Cardiac septum (tissue), 1 donor: Measurements from ENCODE around the gene QDPR. TPM values are rescaled to one million over a fixed set of nuclear protein-coding genes. Genes with fewer than 3 reads are reported as not detected.

Experiments used
- DNase-seq: peaks from one replicate; pipeline ENCODE4 v3.0.0-alpha.2; 2020; ENCODE audit warnings: low spot score
- intact Hi-C: fragments of 100-400 bp; cut with DNase I; formaldehyde crosslinking; loops from one replicate; pipeline ENCODE4 v1.14.0; 2022
- total RNA-seq: library from RNA; stranded (reverse); fragmentation: NEBNext Ultra II Directional; extraction: Animal tissue kit (Norgen Biotek cat#: 25700); gene quantifications from one replicate; pipeline ENCODE4 v1.2.1, GENCODE V29; 2021
- donor health status: DM: no; HTN: no; CAD: no.

QDPR gene
- total RNA-seq, 1 donor from 2014 or later, result 38.2 TPM

- no peak for DNase-seq
- intact Hi-C loops, result no loop called here
Measured at GRCh38 chr4:17494258-17495190, 17.4 kb downstream of the QDPR start.

- intact Hi-C loops, result no loop called here
- no peak for DNase-seq
Measured at GRCh38 chr4:17493619-17494018, 18.3 kb downstream of the QDPR start.

GRCh38 chr4:17492876-17493275 is 19.0 kb downstream of the QDPR start:
- no peak for DNase-seq
- intact Hi-C loops, result no loop called here

- no peak for DNase-seq
- intact Hi-C loops, result no loop called here
Measured at GRCh38 chr4:17492058-17492741, 19.7 kb downstream of the QDPR start.

- no peak for DNase-seq
- intact Hi-C loops, result no loop called here
Measured at GRCh38 chr4:17491196-17491595, 20.7 kb downstream of the QDPR start.

DNA sequence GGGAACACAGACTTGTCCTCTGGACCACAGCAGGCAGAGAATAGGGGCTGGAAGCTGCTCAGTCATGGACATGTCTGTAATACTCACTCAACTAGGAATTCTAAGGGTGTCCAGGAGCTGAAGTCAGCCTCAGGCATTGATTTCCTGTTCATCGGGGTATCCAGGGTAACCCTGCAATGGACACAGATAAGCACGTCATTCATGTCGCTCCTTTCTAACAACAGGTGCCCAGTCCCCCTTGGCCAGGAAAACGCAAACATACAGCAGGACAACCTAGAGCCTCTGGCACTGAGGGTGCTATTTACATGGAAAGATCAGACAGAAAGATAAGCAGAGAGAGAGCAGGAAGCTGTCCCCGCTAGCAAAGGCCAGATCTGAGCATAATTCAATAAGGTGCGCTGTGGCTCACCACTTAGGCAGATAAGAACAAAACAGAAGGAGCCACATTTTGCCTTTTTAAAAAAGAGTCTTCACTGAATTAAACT is 21.3 kb downstream of the QDPR start:
- intact Hi-C loops, result no loop called here
- DNase-seq, result no peak

GRCh38 chr4:17489721-17490120 is 22.2 kb downstream of the QDPR start:
- intact Hi-C loops, result no loop called here
- DNase-seq, result no peak

GRCh38 chr4:17489123-17489522 is 22.8 kb downstream of the QDPR start:
- DNase-seq, result no peak
- intact Hi-C loops, result no loop called here

GRCh38 chr4:17482716-17483115 is 29.2 kb downstream of the QDPR start:
- intact Hi-C loops, result no loop called here
- no peak for DNase-seq

DNA sequence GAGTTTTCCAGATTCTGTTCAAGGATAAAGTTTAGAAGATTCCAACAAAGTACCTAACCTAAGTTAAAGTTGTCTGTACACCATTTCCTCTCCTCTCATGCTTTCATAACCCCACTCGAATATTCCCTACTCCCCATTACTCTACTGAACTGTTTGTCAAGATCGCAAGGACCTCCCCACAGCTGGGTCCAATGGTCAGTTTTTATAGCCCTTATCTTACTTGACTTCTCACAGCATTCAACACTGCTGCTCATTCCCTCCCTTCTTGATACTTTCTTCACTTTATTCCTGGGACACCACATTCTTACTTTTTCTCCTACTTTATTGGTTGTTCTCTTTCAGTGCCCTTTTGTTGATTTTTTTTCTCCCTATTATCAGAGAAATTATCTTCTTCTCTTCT is 30.9 kb downstream of the QDPR start:
- DNase-seq, result no peak
- intact Hi-C loops, result no loop called here

- no peak for DNase-seq
- intact Hi-C loops, result no loop called here
Measured at GRCh38 chr4:17480210-17480927, 31.5 kb downstream of the QDPR start.

GRCh38 chr4:17477774-17478472 is 34.0 kb downstream of the QDPR start:
- no peak for DNase-seq
- intact Hi-C loops, result no loop called here

DNA sequence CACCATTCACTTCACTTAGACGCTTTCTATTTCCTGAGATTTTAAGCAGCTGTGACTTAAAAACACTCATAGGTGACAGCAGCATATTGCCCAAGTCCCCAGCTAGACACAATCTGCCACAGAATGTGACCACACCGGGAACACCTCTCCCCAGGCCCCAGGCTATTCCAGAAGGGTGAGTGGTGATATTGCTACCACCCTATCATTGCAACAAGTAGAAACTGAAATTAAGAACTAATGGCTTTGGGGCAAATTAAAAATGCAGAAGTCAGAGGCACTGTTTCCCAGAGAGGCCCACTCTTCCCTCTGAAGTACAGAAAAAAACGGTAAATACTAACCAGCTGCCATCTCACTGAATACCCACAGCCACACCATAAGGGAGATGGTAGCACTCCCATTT is 35.0 kb downstream of the QDPR start:
- intact Hi-C loops, result no loop called here
- no peak for DNase-seq

GRCh38 chr4:17475481-17475880 is 36.4 kb downstream of the QDPR start:
- no peak for DNase-seq
- intact Hi-C loops, result no loop called here

GRCh38 chr4:17469931-17470674 is 41.8 kb downstream of the QDPR start:
- intact Hi-C loops, result loop anchor here (5.0 kb wide), 2 partner anchors 123 to 1178 kb away; no protein-coding TSS in a partner anchor
- DNase-seq, result no peak

DNA sequence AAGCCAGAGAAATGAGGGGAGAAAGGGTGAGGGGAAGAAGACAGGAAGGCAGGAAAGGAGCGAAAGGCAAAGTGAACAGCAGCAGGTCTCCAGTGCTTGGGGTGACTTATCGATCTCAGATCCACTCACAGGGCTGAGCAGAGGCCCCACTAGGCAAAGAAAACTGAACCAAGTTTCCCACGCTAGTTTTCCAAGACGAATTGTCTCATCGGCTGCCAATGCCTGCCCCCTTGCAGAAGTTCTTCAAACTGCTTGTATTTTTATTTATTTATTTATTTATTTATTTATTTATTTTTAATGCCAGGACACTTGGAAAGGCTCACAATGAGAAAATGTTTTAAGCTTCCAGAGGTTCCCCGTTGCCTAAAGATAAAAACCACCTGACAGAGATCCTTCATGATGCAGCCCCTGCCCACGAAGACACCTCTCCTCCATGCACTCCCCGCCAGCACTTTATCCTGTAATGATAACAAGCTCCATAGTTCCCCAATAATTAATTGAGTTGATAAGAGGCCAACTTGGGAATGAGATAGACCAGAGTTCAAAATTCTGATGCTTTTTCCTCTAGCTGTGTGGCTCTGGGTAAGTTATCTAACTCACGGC is 43.2 kb downstream of the QDPR start:
- intact Hi-C loops, result no loop called here

DNA sequence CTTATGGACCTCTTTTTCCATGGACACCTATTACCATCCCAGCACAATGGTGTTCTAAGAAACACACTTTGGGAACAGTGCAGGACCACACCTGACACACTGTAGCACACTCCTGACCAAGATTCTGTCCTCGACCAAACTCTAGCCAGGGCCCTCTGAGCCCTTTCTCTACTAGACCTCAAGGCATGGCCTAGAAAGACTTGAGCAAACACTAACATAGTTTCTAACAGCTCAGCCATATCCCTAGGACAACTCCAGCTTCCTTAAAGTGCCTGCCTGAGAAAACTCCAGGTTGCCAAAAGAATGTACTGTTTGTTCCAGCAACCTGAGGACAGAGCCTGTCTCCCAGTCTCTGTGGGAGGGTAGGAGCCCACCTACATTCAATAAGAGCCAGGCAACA is 48.3 kb downstream of the QDPR start:
- intact Hi-C loops, result no loop called here
- DNase-seq, result no peak

More for the DNA sequence above, 43.2 kb downstream of the QDPR start:
- no peak for DNase-seq

- DNase-seq, result no peak
- intact Hi-C loops, result no loop called here
Measured at GRCh38 chr4:17450269-17450804, 61.6 kb downstream of the QDPR start.
